Activated CD8-positive, alpha-beta memory T cell treated with anti-CD3 and anti-CD28 coated beads, Interleukin-2, amount 50 U/mL, for 1 hour (primary cell): Measurements from ENCODE around the gene SPTBN1.

Source experiments
- DNase-seq: peaks from one replicate; pipeline ENCODE4 v3.0.0-alpha.2; 2020; ENCODE audit errors: extremely low read depth

SPTBN1 gene

GRCh38 chr2:54653572-54654204 is 197.6 kb downstream of the SPTBN1 start:
- no peak for DNase-seq

DNA sequence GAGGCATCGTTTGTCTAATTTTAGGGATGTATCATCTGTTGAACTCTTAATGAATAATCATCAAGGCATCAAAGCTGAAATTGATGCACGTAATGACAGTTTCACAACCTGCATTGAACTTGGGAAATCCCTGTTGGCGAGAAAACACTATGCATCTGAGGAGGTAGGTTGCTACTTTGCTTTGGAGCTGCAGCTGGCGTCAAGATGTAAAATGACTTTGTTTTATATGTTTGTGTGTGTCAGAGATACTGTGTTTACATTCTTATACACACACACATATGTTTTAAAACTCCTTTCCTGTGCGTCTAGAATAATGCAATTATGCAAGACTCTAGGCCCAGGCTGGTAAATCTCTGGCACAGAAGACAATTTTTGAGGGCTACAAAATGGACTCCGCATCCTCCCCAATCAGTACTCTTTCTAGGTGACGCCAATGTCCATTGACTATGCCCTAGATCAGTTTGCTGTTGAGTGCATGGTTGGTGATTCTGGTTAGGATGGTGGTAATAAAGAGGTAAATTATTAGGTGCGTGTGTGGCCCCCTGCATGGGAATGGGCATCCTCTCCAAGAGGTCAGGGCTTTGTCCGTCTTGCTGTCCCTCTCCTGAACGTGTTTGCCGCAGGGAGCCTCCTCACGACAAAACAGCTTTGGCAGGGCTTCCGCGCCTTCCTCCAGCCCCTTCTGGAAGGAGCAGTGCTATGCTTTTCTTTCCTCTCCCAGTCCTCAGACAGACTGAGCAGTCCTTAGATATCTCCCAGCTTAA is 199.1 kb downstream of the SPTBN1 start:
- no peak for DNase-seq

GRCh38 chr2:54656863-54657262 is 200.7 kb downstream of the SPTBN1 start:
- no peak for DNase-seq

DNA sequence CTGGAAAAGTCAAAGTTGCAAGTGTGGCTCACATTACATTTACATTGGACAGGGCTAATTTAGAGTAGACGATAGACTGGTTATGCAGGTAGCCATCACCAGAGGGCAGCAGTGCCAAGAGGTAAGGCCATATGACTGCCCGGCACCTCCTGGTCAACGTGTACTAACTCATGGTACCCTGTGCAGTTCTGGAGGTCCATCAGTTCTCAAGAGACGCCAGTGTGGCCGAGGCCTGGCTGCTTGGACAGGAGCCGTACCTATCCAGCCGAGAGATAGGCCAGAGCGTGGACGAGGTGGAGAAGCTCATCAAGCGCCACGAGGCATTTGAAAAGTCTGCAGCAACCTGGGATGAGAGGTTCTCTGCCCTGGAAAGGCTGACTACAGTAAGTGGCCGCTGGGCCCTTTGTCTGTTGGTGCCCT is 201.5 kb downstream of the SPTBN1 start:
- no peak for DNase-seq

GRCh38 chr2:54658564-54659071 is 202.5 kb downstream of the SPTBN1 start:
- DNase-seq: no peak

DNA sequence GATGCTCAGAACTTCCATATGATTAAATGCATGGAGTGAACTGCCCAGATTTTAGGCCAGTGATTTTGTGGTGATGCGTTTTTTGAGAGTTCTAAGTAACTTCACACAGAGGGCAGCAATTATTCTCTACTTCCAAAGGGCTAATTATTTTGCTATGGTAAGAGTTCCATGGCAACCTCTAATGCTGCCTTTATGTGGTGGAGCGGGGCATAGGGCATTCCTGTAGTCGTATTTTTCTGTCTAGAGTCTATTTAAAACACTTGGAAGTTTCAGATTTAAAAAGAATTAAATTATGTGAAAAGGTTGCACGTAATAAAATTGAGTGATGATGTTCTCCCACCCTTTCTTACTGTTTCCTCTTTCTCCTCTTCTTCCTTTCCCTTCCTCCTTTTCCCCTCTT is 203.4 kb downstream of the SPTBN1 start:
- no peak for DNase-seq

GRCh38 chr2:54660752-54661151 is 204.6 kb downstream of the SPTBN1 start:
- DNase-seq: no peak

DNA sequence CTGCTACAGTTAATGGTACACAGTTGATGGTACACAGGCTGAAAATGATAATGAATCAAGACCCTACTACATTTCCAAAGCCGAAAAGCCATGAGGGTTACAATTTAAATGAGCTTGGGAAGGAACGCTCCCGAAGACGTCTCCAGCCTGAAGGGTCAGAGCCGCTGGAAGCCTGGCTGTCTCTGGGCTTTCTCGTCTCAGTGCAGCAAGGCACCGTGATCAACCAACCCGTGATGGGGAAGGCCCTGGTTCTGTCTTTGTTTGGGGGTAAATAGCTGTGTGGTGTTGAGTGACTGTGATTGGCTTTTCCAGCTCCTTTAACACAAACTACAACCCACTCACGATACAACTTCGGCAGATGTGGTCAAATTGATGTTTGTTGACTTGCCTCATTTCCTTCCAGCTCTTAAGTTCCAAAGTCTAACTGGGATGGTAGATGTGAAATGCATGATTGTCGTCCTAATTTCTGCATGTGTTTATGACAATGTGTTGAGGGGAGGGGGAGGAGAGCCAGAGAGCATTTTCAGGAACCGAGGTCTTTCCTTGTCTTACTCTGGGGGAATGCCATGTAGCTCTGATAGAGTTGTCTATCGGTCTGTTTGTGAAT is 207.4 kb downstream of the SPTBN1 start:
- DNase-seq: no peak

GRCh38 chr2:54664238-54664786 is 208.2 kb downstream of the SPTBN1 start:
- DNase-seq: no peak

DNA sequence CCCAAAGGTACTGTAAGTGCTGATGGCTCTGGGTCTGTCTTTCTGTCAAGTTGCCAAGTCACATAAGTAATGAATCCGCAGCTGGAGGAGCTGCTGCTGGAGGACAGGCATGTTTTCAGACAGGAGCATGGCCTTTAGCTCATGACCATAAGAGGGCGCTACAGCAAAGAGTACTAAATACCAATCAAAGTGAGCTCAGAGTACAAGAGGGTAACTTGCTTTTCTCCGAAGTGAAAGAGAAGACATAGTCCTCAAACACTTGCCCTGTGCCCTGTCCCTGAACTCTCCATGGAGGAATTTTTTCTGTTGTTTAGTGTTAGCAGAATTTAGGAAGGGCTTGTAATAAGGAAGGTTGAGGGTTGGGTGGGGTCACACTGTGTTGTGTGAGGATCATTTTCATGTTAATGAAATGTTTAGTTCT is 209.3 kb downstream of the SPTBN1 start:
- no peak for DNase-seq

- no peak for DNase-seq
These were observed 210.1 kb downstream of the SPTBN1 start for GRCh38 chr2:54666131-54666633.

DNA sequence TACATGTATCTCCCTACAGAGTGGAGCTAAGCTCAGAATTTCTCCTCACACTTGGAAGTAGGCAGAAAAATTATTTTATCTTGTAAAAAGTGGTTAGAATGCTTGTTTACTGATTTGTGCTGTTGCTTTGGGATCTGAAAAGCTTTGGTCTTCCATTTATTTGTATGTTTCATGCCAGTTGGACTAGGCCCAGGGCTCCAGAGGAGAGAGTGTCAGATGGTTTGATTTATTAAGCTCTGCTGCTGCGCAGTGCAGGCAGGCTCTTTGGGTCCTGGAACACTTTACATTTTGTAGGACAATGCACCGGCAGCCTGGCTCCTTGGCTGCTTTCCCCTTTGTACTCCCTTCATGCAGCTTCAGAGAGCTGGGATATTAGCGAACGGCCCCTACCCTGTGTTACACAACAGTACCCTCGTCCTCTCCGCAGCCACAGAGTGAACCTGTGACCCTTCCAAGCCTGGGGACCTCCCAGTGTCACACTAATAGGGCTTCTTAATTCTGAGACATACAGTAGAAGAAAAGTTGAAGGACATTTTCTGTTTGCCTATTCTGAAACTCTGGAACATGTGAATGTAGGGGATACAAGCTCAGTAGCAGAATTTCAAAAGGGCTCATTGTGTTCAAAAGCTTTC is 210.6 kb downstream of the SPTBN1 start:
- DNase-seq: no peak

DNA sequence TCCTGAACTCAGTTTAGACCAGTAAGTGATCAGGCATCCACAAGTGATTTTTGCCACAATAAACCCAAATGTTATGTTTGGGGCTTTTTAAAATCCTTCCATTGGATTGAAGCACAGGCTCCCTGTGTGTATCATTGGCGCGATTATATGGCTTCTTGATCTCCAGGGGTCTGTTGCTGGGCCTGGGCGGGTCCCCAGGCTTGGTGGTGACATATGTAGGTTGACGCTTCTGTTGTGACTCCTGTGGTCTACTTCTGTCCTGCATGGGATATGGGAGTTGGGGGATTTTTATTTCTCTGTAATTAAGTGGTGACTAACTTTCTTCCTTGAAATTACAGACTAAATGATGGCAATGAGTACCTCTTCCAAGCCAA is 211.1 kb downstream of the SPTBN1 start:
- DNase-seq: no peak

DNA sequence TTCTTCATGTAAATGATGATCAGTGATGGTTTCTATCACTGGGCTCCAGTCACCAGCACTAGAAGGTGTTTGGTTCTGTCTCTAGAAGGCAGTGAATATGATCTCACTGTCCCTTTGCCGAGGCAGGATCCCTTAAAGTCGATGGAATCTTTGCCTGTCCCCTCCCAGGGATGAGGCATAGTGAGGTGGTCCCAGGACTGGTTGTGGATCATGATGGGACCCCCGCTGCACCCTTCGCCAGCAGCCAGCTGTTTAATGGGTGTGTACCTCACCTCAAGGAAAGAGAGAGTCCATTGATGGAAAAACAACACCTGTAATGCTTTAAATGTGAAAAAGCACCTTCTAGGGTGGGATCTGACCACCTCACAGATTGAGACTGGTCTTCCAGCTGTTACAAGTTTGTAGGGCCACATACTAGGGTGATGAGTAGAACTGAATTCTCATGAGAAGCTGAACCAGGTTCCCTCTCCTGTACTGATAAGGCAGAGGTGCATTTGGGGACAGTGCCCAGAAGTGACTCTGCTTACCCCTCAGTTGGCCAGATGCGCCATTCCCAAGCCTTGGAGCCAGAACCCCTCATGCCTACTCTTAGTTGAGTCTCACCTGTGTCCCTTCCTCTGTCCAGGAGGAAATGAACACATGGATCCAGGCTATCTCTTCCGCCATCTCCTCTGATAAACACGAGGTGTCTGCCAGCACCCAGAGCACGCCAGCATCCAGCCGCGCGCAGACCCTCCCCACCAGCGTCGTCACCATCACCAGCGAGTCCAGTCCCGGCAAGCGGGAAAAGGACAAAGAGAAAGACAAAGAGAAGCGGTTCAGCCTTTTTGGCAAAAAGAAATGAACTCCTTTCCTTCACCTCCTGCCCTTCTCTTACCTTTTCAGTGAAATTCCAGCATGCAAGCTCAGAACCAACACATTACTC is 211.9 kb downstream of the SPTBN1 start:
- no peak for DNase-seq

DNA sequence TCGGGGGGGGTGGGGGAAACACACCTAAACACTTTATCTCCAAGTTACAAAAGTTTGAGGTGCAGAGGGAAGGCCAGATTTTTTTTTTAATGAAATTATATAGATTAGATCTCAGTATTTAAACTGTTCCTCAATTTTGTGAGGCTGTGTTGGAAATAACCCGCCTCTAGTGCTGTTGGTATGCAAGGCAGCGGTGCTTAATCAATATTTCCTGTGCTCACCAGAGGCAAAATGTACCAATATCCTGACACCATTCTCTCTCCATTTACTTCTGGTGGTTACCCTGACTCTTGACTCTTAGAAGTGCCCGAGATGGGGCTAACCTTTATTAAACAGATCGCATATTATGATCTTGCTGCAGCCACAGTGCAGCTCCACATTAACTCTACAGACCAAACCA is 212.6 kb downstream of the SPTBN1 start:
- no peak for DNase-seq

- no peak for DNase-seq
These were observed 213.8 kb downstream of the SPTBN1 start for GRCh38 chr2:54669677-54670484.

GRCh38 chr2:54670485-54671009 is 214.4 kb downstream of the SPTBN1 start:
- no peak for DNase-seq

DNA sequence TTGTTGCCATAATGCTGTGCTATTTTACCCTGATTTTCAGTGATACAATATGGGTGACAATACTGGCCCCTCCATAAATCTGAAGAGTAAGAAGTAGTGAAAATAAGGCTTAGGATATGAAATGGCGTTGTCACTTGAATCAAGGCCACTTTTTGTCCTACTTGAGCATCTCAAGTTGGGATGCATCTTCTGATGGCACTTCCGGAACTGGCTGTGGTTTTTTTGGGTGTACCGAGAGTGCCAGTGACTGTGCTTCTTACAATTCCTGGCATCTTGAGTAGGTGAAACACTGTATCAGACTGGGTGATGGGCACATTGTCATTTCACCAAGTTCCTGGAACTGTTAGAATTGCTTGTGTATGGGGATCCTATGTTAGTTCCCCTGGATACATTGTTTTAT is 214.9 kb downstream of the SPTBN1 start:
- no peak for DNase-seq

DNA sequence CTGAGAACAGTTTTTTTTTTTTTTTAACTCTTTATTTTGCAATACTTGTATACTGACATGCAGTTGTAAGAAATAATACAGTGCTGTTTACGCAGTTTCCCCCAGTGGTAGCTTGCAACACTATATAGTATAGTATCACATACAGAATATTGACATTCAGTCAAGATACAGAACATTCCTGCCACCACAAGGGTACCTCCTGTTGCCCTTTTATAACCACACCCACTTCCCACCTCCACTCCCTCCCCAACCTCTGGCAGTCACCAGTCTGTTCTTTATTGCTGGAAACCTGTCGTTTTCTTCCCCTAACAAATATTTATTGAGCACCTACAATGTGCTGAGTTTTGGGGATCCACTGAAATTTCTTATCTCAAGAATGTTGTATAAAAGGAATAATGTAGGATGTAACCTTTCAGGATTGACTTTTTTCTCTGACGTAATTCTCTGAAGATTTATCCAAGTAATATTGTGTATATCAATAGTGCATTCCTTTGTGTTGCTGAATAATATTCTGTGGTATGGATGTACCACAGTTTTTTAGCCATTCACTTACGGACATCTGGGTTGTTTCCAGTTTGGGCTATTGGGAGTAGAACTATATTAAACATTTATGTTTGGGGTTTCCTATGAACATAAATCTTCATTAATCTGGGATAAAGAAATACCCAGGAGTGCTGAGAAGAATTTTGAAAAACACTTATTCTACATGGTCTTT is 215.9 kb downstream of the SPTBN1 start:
- no peak for DNase-seq
